Transverse colon (tissue), 3 donors: ENCODE measurements around the gene RAB24.

Experiments used
- CTCF ChIP-seq, 5 experiments: fragments of 200-600 bp in 3 of 5; fragments of 450-650 bp in 2 of 5; sonication (generic) in 3 of 5; IDR thresholded peaks; 1 replicate in 2 of 5; 2 replicates in 3 of 5; pipeline ENCODE4 v1.5.1; 2016 to 2017; ENCODE audit warnings: antibody characterized with exemption in 5 of 5, inconsistent platforms in 3 of 5, mild to moderate bottlenecking in 2 of 5, moderate library complexity in 1 of 5
- POLR2A ChIP-seq: fragments of 450-650 bp; IDR thresholded peaks from one replicate; pipeline ENCODE4 v1.6.1; 2016; ENCODE audit warnings: antibody characterized with exemption, mild to moderate bottlenecking, moderate library complexity

DNA sequence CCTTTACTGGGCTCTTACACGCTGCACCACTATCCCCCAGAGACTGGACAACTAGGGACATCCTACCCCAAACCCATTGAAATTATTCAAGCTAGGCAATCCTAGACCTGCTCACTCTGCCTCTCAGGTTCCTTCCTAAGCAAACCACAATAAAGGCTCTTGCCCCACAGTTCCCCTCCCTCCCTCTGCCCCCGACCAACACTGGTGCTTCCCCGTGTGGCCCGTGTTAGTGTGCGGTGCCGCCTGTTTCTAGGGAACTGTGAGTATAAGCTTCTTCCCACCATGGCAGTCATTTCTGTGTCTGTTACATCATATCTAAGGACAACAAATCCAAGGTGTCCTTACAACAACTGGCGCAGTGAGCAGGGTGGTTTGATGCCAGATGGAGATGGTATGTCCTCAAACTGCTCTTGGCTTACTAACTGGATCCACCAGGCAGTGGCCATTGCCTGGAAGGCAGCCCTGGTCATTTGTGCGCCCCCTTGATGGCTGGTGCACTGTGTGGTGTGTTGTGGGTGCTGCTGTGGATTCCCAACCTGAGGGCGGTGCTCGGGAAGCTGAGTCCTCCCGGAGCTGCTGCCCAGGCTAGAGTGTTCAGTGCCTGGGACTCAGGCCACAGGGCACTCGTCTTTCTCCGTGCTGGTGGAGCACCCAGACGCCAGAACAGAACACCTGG, 16.5 kb upstream of the RAB24 start:
- TF ChIP-seq POLR2A = no peak
- no peak for TF ChIP-seq CTCF (IDR thresholded peaks at IDR 0.05)
